ENCODE results near the gene RDX. TPM values are rescaled to one million over a fixed set of nuclear protein-coding genes. Genes with fewer than 3 reads are reported as not detected.

RDX gene
- total RNA-seq, 4 donors from 2014 or later = 38.5 to 115 (median 97.7) TPM

GRCh38 chr11:110243791-110244190 lies 52.6 kb downstream of the RDX start:
- H3K4me1 ChIP-seq = no peaks in the 10 kb centered on the region
- H3K27ac ChIP-seq = no peak overlapping the region
- no peaks in the 10 kb centered on the region for H3K9me3 ChIP-seq
- H3K27me3 ChIP-seq = no peaks in the 10 kb centered on the region
- no peak overlapping the region for H3K4me3 ChIP-seq
- intact Hi-C loops (cut with DNase I; ENCODE audit: low total_unique reads) = no loop called here
- no peak for DNase-seq
- H3K36me3 ChIP-seq = no peaks in the 10 kb centered on the region
- TF ChIP-seq CTCF (IDR thresholded peaks at IDR 0.05) (no peak), POLR2A (IDR thresholded peaks at IDR 0.05) (no peak)

- no peak for DNase-seq
- Histone ChIP-seq H3K9me3 (no peaks in the 10 kb centered on the region), H3K27me3 (no peaks in the 10 kb centered on the region), H3K36me3 (no peaks in the 10 kb centered on the region), H3K4me3 (no peak overlapping the region), H3K27ac (no peak overlapping the region), H3K4me1 (no peaks in the 10 kb centered on the region)
- intact Hi-C loops (cut with DNase I; ENCODE audit: low total_unique reads) = no loop called here
- TF ChIP-seq CTCF (IDR thresholded peaks at IDR 0.05) = no peak
- no peak for TF ChIP-seq POLR2A (IDR thresholded peaks at IDR 0.05)
Measured at GRCh38 chr11:110242746-110243145, 53.7 kb downstream of the RDX start.

GRCh38 chr11:110242188-110242587 lies 54.2 kb downstream of the RDX start:
- intact Hi-C loops (cut with DNase I; ENCODE audit: low total_unique reads) = no loop called here
- Histone ChIP-seq H3K27me3 (no peaks in the 10 kb centered on the region), H3K27ac (no peak overlapping the region), H3K4me3 (no peak overlapping the region), H3K4me1 (no peaks in the 10 kb centered on the region), H3K9me3 (no peaks in the 10 kb centered on the region), H3K36me3 (no peaks in the 10 kb centered on the region)
- no peak for DNase-seq
- no peak for TF ChIP-seq CTCF (IDR thresholded peaks at IDR 0.05)
- no peak for TF ChIP-seq POLR2A (IDR thresholded peaks at IDR 0.05)

GRCh38 chr11:110235966-110236365 lies 60.4 kb downstream of the RDX start:
- H3K9me3 ChIP-seq = no peaks in the 10 kb centered on the region
- no peak for DNase-seq
- no peak for TF ChIP-seq CTCF (IDR thresholded peaks at IDR 0.05)
- no peak for TF ChIP-seq POLR2A (IDR thresholded peaks at IDR 0.05)
- no peaks in the 10 kb centered on the region for H3K36me3 ChIP-seq
- no peaks in the 10 kb centered on the region for H3K27me3 ChIP-seq
- no peak overlapping the region for H3K4me3 ChIP-seq
- no peak overlapping the region for H3K27ac ChIP-seq
- H3K4me1 ChIP-seq = no peaks in the 10 kb centered on the region
- intact Hi-C loops (cut with DNase I; ENCODE audit: low total_unique reads) = no loop called here

- intact Hi-C loops (cut with DNase I; ENCODE audit: low total_unique reads) = no loop called here
- no peaks in the 10 kb centered on the region for H3K4me1 ChIP-seq
- H3K27me3 ChIP-seq = no peaks in the 10 kb centered on the region
- TF ChIP-seq POLR2A (IDR thresholded peaks at IDR 0.05) (no peak), CTCF (IDR thresholded peaks at IDR 0.05) (no peak)
- DNase-seq = no peak
- no peak overlapping the region for H3K4me3 ChIP-seq
- H3K27ac ChIP-seq = no peak overlapping the region
- no peaks in the 10 kb centered on the region for H3K9me3 ChIP-seq
- H3K36me3 ChIP-seq = no peaks in the 10 kb centered on the region
Measured at GRCh38 chr11:110230377-110230776, 66.0 kb downstream of the RDX start.
